HCT116 (cell line): Measurements from ENCODE around the gene DAZAP1. TPM values are rescaled to one million over a fixed set of nuclear protein-coding genes. Genes with fewer than 3 reads are reported as not detected.

ENCODE experiments used
- ATAC-seq: fragments of 200-7000 bp; cut with Tn5 transposase; 2 replicates; pipeline ENCODE4 v1.9.1; 2020; ENCODE audit warnings: mild to moderate bottlenecking, moderate library complexity
- BruUV-seq: library from RNA; stranded (reverse); fragments of 400-500 nt; replicated peaks from 2 replicates; lab custom pipeline; 2021; lab: Mats Ljungman, UMichigan
- CTCF ChIA-PET: fragments of 300-600 bp; sonication (Branson Sonifier 250); formaldehyde crosslinking; loops from one replicate; lab custom pipeline; 2021; ENCODE audit warnings: antibody characterized with exemption; lab: Charles Lee
- POLR2A ChIA-PET: fragments of 300-600, 350-600 bp; sonication (Branson Sonifier 250); formaldehyde crosslinking; loops from one replicate; lab custom pipeline; 2021; ENCODE audit warnings: antibody characterized with exemption; lab: Charles Lee
- RAD21 ChIA-PET, 2 experiments: fragments of 300-600 bp; sonication (Branson Sonifier 250); formaldehyde crosslinking; loops; one replicate each; lab custom pipeline; 2023; ENCODE audit warnings: low total read pairs in 2 of 2; ENCODE audit not compliant: uncharacterized antibody in 2 of 2, unreplicated experiment in 2 of 2, low non-redundant PET in 1 of 2; lab: Charles Lee
- DNase-seq: peaks from one replicate; pipeline ENCODE4 v3.0.0-alpha.2; 2010; ENCODE audit warnings: low read depth, low spot score
- H2AFZ ChIP-seq: fragments of 200-600 bp; shearing (Covaris generic), sonication (generic); 2 replicates; pipeline ENCODE4 v1.6.1; 2017; ENCODE audit warnings: low read depth, mixed run types, mixed read lengths, antibody characterized with exemption, low read length; ENCODE audit not compliant: poor library complexity, severe bottlenecking
- H3K27ac ChIP-seq: 2 replicates; pipeline ENCODE4 v1.5.1; 2012; ENCODE audit warnings: low read depth, low read length
- H3K27me3 ChIP-seq: fragments of 200-600 bp; sonication (generic); 2 replicates; pipeline ENCODE4 v1.6.1; 2016; ENCODE audit warnings: mixed run types, low read length, mixed read lengths; ENCODE audit not compliant: insufficient read depth
- H3K36me3 ChIP-seq, 2 experiments: fragments of 200-500 bp in 1 of 2; fragments of 200-600 bp in 1 of 2; sonication (Bioruptor generic) in 1 of 2; sonication (generic) in 1 of 2; 2 replicates each; pipeline versions ENCODE4 v1.5.1 to v1.6.1; 2014 to 2016; ENCODE audit warnings: low read length in 2 of 2, inconsistent platforms in 1 of 2, mixed read lengths in 1 of 2, mixed run types in 1 of 2; ENCODE audit not compliant: insufficient read depth in 2 of 2, control insufficient read depth in 1 of 2
- H3K4me1 ChIP-seq, 2 experiments: fragments of 200-600 bp in 1 of 2; sonication (generic) in 1 of 2; 2 replicates each; pipeline versions ENCODE4 v1.5.1 to v1.6.1; 2012 to 2017; ENCODE audit warnings: low read length in 2 of 2, inconsistent platforms in 1 of 2, mild to moderate bottlenecking in 1 of 2, mixed read lengths in 1 of 2, mixed run types in 1 of 2, moderate library complexity in 1 of 2; ENCODE audit not compliant: insufficient read depth in 2 of 2, control insufficient read depth in 1 of 2
- H3K4me2 ChIP-seq: fragments of 200-600 bp; sonication (generic); 2 replicates; pipeline ENCODE4 v1.6.1; 2017; ENCODE audit warnings: mixed run types, low read length, mixed read lengths
- H3K4me3 ChIP-seq, 2 experiments: fragments of 200-600 bp in 1 of 2; sonication (generic) in 1 of 2; replicated peaks in 1 of 2; 2 replicates each; pipeline ENCODE4 v1.5.1; 2011 to 2016; ENCODE audit warnings: low read length in 2 of 2, control low read depth in 1 of 2, low read depth in 1 of 2, mild to moderate bottlenecking in 1 of 2, mixed read lengths in 1 of 2, mixed run types in 1 of 2
- H3K79me2 ChIP-seq: fragments of 200-600 bp; sonication (generic); 2 replicates; pipeline ENCODE4 v1.6.1; 2017; ENCODE audit warnings: mild to moderate bottlenecking, mixed run types, low read length, moderate library complexity, mixed read lengths; ENCODE audit not compliant: insufficient read depth
- H3K9ac ChIP-seq: fragments of 200-600 bp; sonication (generic); 2 replicates; pipeline ENCODE4 v1.6.1; 2016; ENCODE audit warnings: low read length, mixed read lengths
- H3K9me2 ChIP-seq: fragments of 200-600 bp; sonication (generic), shearing (Covaris generic); 2 replicates; pipeline ENCODE4 v1.6.1; 2017; ENCODE audit warnings: mixed run types, mild to moderate bottlenecking, moderate library complexity; ENCODE audit not compliant: insufficient read depth
- H3K9me3 ChIP-seq, 2 experiments: fragments of 200-500 bp in 1 of 2; fragments of 200-600 bp in 1 of 2; sonication (Bioruptor generic) in 1 of 2; sonication (generic) in 1 of 2; 2 replicates each; pipeline ENCODE4 v1.6.1; 2014 to 2017; ENCODE audit warnings: low read length in 2 of 2, mixed read lengths in 2 of 2, inconsistent platforms in 1 of 2, low read depth in 1 of 2, mild to moderate bottlenecking in 1 of 2, mixed run types in 1 of 2, moderate library complexity in 1 of 2; ENCODE audit not compliant: control insufficient read depth in 1 of 2, insufficient read depth in 1 of 2
- H4K20me1 ChIP-seq: fragments of 200-600 bp; sonication (generic), shearing (Covaris generic); 2 replicates; pipeline ENCODE4 v1.6.1; 2017; ENCODE audit warnings: mixed run types, mild to moderate bottlenecking, moderate library complexity; ENCODE audit not compliant: insufficient read depth
- CBX3 ChIP-seq: IDR thresholded peaks from 2 replicates; pipeline ENCODE4 v1.6.1; 2012; ENCODE audit warnings: low read depth
- EGR1 ChIP-seq: IDR thresholded peaks from 2 replicates; pipeline ENCODE4 v1.6.1; 2012; ENCODE audit warnings: low read depth
- POLR2A ChIP-seq: IDR thresholded peaks from 2 replicates; pipeline ENCODE4 v1.7.0; 2011; ENCODE audit warnings: borderline replicate concordance; ENCODE audit not compliant: insufficient read depth, insufficient read length; ENCODE audit errors: extremely low read depth
- REST ChIP-seq: IDR thresholded peaks from 2 replicates; pipeline ENCODE4 v1.6.1; 2012; ENCODE audit warnings: low read depth
- SP1 ChIP-seq: IDR thresholded peaks from 2 replicates; pipeline ENCODE4 v1.6.1; 2012; ENCODE audit warnings: low read depth
- SRF ChIP-seq: IDR thresholded peaks from 2 replicates; pipeline ENCODE4 v1.6.1; 2012; ENCODE audit warnings: low read depth
- TCF7L2 ChIP-seq: IDR thresholded peaks from 2 replicates; pipeline ENCODE4 v1.7.0; 2011; ENCODE audit warnings: borderline replicate concordance, inconsistent platforms; ENCODE audit not compliant: insufficient read depth, insufficient read length; ENCODE audit errors: extremely low read depth
- intact Hi-C: fragments of 100-400 bp; cut with micrococcal nuclease; formaldehyde crosslinking; loops from 2 replicates; pipeline ENCODE4 v1.10.0; 2022
- total RNA-seq: library from RNA; stranded (reverse); gene quantifications from one replicate; pipeline ENCODE4 v1.2.1, GENCODE V29; 2021; ENCODE audit not compliant: unreplicated experiment
- TF ChIP-seq, protein P1 (sequence below): IDR thresholded peaks from 2 replicates; pipeline ENCODE4 v1.6.1; 2012

Gene DAZAP1
- total RNA-seq, 1 experiment from 2014 or later: 191 TPM

DNA sequence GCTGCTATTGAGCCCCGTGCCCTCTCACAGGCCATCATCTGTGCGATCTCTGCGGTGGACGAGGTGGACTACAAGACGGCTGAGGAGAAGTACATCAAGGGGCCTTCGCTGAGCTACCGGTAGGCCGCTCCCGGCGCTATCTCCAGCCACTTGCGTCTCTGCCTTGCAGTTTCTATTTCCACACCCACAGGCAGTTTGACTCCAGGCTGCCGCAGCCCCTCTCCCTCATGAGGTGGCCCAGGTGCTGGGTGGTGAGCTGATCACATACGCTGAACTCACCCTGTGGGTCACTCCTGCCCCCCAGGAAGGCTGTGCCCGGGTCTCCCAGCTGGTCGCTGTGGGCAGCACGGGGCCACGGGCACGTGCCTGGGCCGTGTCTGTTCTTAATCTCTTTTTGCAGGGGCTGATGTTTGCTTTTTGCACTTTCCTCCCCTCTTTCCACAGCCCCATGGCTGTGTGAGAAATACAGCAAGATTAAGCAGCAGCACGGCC, 34.3 kb upstream of the DAZAP1 start:
- no peak for DNase-seq
- H3K27me3 ChIP-seq: no peaks in the 10 kb centered on the region
- ChIA-PET POLR2A (interaction anchor here (1.1 kb wide), 1 partner anchor 104 kb away, joined by 3 read pairs; no protein-coding TSS in a partner anchor), RAD21 (interaction anchor here in 1 of 2 experiments (1.1 kb wide), 1 partner anchor 93 kb away, joined by 4 read pairs; no protein-coding TSS in a partner anchor)
- no peak overlapping the region for H3K9ac ChIP-seq
- no peaks in the 10 kb centered on the region for H4K20me1 ChIP-seq
- no peaks in the 10 kb centered on the region for H3K9me3 ChIP-seq
- TF ChIP-seq EGR1 (no peak), POLR2A (no peak), CBX3 (no peak), TCF7L2 (no peak), SP1 (no peak), SRF (no peak), REST (no peak)
- TF ChIP-seq, protein P1, sequence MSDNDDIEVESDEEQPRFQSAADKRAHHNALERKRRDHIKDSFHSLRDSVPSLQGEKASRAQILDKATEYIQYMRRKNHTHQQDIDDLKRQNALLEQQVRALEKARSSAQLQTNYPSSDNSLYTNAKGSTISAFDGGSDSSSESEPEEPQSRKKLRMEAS: no peak
- TF ChIP-seq, all 23 proteins: peak for 0
- intact Hi-C loops: no loop called here
- Histone ChIP-seq H3K36me3 (peaks cover 16 to 31% of the 10 kb centered on the region in 2 experiments), H2AFZ (no peak overlapping the region), H3K4me2 (no peak overlapping the region), H3K4me1 (no peaks in the 10 kb centered on the region), H3K27ac (no peak overlapping the region; the same call in 1 of the 2 replicates), H3K79me2 (no peaks in the 10 kb centered on the region), H3K4me3 (no peak overlapping the region), H3K9me2 (no peaks in the 10 kb centered on the region)
- CTCF ChIA-PET: interaction anchor here (0.6 to 2.0 kb wide), 4 partner anchors 57 to 129 kb away, joined by 3 to 7 read pairs (median 3); no protein-coding TSS in a partner anchor
- BruUV-seq: no TSS peak
- ATAC-seq: no peak
